GM18517 (cell line): ENCODE measurements around the gene SPDYE4.
"Not testable (repeated sequence)": the region's sequence is repeated elsewhere in the genome, so short reads cannot be mapped to it uniquely, and the experiment has no call there.

Source experiments
- ATAC-seq: cut with Tn5 transposase; IDR thresholded peaks from one replicate; pipeline ENCODE4 v1.9.1; 2021; ENCODE audit warnings: mild to moderate bottlenecking, moderate library complexity; ENCODE audit not compliant: unreplicated experiment

SPDYE4 gene, protein sequence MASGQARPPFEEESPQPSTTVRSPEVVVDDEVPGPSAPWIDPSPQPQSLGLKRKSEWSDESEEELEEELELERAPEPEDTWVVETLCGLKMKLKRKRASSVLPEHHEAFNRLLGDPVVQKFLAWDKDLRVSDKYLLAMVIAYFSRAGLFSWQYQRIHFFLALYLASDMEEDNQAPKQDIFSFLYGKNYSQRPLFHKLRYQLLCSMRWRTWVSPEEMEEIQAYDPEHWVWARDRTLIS

DNA sequence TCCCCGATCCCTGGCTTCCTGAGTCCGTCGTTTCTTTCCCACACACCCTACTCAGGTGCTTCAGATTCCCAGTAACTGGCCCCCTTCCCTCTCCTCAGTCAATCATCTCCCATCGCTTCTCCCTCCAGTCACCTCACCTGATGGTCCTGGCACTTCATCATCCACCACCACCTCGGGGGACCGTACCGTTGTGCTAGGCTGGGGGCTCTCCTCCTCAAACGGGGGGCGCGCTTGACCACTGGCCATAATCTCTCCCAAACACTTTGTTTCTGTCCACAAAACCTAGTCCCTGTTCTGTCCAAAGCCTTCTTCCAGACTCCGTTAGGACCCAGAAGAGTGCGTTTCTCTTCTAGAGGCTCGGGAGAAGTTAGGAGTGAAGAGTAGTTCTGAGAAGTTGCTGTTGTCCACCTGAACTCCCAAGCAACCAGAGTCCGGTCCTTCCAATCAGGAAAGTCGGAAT is at the start of gene SPDYE4:
SPDYE4 (minus strand) TSS at position 410 of the 460 bp plus-strand sequence; CDS start at position 246, 164 bp downstream.
- ATAC-seq, result no peak

DNA sequence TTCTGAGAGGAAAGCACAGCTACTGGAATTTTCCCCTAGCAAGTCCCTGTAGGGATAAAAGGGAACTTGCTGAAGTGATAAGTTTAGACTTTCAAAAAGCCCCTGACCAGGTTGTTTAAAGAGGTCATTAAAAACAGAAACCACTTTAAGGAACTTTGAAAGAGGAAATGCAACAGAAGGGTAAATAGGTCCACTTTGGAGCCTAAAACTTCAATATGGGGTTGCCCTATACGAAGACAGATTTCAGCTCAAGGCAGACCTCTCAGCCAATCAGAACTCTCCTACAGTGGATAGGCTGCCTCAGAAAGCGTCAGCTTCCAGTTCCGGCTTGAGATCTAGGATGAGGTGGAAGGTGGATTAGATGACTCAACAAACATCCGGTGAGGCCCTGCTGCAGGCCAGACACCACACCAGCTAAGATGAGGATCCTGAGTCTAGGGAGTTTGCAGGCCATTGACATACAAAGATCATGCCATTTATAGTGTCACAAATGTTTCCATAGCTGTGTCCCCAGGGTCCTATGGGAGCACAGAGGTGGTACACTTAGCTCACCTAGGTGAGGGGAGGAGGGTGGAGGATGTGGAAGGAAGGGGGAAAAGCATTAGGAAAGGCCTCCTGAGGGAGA is 48.7 kb upstream of the SPDYE4 start:
- ATAC-seq, result peak; percentile 89

DNA sequence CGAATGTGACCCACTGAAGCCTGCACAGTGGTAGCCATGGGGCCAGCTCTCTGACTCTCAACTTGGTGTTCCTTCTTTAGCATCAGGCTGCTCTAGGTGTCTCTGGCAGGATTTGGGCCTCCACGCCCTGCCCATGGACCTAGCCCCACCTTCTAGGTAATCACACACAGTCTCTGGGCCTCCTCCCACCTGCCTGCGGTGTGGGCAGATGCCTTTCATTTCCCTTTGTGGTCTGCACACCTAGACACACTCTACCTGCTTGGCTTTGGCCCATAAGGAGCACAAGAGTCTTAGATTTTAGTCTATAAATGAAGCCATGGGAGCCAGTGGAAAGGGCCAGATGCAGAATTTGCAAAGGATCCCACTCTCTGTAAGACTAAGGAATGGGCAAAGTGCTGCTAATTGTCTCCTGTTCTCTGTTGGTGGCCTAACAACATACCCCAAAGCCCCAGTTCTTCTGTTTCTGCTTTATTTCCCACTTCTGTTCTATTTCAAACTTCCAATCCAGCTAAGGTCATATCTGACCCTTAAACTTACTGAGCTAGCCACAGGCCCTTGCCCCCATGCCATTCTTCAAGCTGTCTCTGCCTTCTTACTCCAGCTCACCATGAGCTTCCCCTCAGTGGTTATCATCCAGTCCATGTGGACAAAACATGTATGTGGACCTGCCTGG is 48.0 kb upstream of the SPDYE4 start:
- ATAC-seq, result no peak

DNA sequence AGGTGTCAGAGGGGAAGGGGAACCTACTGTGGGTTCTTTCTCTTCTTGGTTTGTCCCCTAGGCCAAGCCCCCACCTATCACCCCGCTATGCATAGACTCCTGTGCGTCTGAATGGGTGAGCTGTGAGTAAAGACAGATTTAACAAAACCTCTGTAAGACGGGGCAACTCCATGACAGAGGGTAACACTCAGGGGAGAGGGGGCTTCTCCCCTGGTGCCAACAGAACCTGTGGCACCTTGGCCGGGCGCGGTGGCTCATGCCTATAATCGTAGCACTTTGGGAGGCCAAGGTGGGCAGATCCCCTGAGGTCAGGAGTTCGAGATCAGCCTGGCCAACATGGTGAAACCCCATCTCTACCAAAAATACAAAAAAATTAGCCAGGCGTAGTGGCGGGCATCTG is 47.0 kb upstream of the SPDYE4 start:
- ATAC-seq, result not testable (repeated sequence)

DNA sequence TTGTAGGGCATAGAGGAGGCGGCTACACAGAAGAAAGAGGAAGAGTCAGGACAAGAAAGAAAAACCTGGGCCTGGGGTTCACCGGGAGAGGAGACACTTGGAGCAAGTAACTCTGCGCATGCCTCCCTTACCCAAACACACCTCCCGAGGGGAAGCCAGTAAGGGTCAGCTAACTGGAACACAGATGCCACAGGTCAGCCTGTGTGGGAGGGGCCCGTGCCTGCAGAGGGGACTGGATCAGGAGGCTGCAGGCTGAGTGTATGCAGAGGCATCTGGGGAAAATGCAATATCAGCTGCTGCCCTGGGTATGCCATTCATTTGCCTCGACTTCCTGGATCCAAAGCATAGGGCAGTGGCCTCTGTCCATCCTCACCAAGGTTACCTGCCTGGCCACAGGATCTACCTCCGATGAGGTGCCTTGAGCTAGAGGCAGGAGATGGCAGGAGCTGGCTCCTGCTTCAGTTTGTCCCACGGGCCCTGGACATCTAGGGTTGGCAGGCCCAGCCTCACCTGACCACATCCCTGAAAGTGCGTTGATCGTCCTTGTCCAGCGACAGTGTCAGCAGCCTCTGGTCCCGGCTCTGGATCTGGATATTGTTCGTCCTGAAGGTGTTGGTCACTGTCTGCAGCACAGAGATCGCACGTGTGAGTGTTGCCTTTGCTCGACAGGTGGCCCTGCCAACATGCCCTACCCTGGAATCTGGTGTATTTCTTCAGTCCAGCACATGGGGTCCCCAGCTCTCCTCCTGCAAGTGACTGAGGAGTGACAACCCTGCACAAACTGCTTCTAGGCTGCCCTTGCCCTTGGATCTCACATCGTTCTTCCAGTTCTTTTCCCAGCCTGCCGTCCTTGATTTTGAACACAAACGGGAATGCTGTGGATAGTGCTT is 45.4 kb upstream of the SPDYE4 start:
- no peak for ATAC-seq

DNA sequence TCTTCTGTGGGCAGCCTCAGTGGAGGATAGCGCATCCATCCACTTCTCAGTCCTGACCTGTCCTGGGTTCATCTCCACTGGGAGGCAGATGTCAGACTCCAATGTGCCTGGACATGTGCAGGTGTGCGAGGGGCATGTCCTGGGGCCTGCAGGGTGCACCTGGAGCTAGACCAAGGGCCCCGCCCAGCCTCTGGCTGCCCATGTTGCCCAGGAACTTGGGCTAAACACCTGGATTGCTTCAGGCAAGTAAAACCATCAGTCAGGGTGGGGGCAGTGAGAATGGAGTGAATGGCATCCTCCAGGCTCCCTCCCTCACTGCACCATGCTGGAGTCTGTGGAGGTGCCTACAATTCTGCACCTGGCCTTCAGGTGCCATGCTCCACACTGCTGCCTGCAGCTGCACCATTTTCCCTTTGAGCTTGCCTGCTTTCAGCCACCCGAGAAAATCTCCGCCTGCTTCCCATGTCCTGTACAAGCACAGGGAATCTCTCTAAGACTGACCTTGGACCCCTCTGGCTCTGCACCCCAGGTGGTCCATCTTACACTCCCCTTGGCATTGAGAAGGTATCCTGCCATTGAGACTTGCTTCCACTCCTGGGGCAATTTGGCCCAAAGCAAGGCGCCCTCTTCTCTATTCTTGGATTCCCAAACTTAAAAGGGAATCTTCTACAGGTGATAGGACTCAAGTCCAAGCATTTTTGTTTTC is 42.9 kb upstream of the SPDYE4 start:
- ATAC-seq, result no peak

DNA sequence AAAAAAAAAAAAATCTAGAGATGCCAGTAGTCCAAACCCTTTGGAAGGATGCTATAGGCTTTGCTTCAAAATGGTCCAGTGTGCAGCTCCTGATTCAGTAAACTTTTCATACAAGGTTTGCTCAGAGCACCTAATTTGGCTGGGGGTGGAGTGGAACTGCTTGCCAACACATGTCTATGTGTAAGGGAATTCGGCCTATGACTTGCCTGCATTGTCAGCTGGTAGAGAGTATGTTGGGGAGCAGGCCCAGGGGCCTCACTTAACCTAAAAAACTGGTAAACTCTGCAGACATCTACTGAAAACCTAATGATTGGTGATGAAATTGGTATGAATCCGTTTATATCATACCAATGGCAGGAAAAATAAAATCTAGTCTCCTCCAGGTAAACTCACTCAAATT is 42.3 kb upstream of the SPDYE4 start:
- no peak for ATAC-seq

DNA sequence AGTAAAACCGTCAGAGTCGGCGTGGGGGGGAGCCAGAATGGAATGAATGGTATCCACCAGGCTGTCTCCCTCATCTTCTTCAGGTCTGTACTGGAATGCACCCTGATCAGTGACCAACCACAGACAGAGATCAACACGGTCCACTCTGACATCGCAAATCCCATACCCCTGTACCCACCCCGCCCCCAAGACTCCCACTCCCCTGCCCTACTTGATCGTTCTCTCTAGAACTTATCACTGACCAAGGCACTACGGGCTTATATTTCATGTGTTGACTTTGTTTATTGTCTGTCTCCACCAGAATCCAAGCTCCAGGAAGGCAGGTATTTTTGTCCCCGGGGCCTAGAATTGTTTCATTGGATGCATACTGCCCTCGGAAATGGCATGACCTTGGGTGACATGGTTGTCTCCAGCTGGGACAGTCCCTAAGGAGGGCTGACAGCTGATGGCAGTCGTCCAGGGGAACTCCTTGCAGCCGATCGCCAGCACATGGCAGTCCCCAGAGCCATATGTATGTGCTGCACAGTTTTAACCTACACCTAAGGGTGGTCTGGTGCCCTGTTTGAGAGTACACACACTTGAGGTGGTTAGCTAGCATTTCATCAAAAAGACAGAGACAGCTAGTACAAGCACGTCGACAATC is 41.3 kb upstream of the SPDYE4 start:
- ATAC-seq, result no peak

DNA sequence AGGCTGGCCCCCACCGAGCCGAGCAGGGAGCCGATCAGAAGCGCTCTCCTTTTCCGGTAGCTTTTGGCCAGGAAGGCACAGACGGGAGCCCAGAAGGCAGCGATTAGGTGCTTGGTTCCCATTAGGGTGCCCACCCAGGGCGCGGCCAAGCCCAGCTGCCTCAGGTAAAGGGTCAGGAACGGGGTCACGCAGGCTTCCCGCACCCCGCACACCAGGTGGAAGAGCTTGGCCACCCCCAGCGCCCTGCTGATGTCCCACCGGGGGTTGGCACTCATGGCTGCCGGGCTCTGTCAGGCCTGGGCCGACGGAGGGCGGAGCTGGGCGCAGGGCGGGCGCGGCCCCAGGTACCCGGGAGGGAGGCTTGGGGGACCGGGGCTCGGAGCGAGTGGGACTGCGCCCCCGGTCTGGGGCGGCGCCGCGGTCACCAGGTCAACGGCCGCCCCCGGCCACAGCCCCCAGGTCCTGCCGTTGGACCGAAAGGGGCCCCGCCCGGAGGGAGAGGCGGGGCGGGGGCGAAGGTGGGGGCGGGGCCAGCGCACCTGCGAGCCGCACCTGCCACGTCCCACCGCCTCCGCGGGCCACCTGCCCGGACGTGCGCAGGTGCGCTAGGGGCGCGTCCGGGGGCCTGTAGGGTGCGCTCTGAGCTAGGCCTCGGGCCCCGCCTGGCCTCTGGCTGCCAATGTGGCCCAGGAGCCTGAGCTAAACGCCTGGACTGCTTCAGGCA is 40.7 kb upstream of the SPDYE4 start, which contains the start of gene MFSD6L:
MFSD6L (minus strand) TSS at position 520 of the 724 bp plus-strand sequence; CDS start at position 275, 245 bp downstream.
- ATAC-seq, result no peak

DNA sequence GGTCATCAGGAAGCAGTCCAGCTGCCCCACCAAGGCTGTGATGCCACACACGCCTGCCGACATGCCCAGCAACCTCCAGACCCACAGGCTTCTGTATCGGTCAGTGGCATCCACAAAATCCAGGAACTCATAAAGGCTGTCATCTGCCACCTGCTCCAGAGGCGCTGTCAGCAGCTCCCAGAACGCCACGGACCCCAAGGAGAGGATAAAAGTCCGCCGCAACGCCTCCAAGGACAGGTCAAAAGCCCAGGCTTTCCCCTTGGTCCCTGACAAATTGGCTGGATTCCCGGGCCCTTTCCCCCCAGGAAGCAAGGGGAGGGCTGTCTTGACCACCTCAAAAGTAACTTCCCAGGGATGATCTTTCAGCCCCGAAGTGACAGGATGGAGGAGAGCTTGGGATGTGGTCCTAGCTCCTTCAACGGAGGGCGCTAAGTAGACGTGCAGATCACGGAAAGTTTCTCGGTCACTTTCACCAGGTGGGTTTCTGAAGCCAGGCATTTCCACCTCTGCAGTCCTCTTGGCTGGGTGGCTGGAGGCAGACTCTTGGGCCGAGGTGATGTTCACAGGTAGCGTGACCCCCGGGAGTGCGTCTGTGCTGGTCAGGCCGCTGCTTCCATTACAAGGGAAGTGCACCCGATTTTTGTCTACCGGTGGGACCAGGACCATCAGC is 40.0 kb upstream of the SPDYE4 start:
- ATAC-seq, result no peak

DNA sequence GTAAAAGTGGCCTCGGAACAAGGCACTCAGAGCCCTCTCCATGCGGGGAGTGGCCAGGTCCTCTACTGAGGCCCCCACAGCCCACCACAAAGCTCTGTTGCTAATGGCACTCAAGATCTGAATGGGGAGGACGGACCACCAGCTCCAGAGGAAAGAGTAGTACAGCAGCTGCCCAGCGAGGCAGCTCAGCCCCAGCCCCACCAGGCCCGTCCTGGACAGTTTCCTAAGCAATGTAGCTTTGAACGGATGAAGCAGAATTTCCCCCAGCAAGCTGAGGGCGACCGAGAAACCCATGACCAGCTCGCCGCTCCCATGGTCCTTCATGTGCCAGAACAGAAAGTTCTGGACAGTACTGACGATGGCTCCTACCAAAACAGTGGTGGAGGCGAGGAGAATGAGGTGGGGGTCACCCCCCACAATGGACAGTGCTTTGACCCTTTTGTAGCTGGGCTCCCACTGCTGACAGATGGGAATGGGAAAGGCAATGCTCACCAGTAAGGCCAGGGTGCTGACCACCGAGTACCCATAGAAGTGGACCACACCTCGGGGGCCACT is 39.4 kb upstream of the SPDYE4 start:
- no peak for ATAC-seq

DNA sequence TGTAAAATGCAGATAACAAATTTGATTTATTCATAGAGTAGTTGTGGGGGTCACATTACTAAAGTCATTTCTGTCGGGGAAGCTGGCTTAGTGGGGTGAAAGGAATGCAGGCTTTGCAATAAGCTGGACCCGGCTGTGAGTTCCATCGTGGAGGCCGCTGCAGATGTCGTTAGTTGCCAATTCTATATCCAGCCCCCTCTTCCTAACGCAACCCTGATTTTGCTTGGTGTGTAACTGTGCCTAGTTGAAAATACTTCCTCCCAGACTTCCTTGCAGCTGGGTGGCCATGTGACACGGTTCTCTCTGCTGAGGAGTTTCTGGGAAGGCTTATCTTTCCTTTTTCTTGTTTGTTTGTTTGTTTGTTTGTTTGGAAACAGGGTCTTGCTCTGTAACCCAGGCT is 36.3 kb upstream of the SPDYE4 start:
- ATAC-seq, result no peak

DNA sequence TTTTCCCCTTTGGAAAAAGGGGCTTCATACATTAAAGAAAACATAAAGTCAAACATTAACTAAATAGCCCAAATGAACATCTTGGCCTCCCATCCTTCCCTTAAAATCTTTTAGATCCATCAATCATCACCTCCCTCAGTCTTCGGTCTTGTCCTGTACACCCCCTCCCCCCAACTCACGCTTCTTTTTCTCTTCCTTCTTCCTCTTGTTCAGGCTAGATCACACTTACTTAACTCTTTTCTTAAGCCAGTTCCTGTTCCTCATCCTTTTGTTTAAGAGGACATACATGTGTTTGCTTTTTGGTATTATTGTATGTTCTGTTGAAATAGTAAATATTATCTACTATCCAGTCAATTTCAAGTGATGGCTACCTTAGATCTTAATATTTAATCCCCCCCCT is 35.3 kb upstream of the SPDYE4 start:
- no peak for ATAC-seq

DNA sequence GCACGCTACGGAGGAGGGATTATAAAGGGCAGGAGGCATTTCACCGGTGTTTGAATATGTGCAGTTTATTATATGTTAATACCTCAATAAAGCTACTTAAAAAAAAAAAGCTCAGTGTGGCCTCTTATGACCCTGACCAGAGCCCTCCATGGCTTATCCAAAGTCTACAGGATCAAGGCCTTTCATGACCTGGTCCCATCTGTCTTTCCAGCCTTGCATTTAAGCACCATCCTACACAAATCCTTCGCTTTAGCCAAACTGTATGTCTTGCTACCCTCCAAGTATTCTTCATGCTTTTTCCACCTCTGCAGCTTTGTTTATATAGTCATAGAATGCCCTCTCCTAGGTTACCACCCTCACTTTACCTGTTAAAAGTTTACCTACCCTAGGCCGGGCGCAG is 34.3 kb upstream of the SPDYE4 start:
- ATAC-seq, result no peak

DNA sequence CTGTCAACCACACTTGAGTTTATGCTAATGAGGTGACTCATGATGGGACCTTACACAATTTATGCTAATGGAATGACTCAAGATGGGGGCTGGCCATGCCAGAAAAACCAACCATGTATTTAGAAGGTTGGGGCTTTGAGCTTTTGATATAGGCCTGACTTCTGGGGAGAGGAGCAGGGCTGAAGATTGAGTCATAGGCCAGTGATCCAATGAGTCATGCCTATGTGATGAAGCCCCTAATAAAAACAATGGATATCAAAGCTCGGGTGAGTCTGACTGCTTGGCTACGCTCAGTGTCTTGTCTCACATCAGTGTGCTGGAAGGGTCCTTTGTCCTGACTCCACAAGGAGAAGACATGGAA is 33.5 kb upstream of the SPDYE4 start:
- no peak for ATAC-seq

DNA sequence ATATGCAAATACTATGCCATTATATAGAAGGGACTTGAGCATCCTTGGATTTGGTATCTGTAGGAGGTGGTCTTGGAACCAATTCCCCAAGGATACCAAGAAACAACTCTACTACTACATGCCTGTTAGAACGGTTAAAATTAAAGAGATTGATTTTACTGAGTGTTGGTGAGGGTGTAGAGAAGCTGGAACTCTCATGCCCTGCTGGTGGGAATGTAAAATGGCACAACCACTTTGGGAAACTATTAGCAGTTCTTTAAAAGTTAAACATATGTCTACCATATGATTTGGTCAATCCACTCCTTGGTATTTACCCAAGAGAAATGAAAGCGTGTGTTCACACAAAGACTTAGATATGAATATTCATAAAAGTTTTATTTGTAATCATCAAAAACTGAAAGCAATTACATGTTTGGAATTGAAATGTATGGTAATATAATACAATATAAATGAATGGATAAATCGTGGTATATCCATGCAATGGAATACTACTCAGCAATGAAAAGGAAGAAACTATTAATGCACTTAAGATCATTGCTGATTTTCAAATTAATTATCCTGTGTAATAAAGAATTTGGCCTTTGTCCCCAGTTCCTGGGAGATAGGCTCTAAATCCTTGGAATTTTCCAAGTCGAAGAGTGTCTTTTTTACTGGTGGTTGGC is 33.0 kb upstream of the SPDYE4 start:
- no peak for ATAC-seq

DNA sequence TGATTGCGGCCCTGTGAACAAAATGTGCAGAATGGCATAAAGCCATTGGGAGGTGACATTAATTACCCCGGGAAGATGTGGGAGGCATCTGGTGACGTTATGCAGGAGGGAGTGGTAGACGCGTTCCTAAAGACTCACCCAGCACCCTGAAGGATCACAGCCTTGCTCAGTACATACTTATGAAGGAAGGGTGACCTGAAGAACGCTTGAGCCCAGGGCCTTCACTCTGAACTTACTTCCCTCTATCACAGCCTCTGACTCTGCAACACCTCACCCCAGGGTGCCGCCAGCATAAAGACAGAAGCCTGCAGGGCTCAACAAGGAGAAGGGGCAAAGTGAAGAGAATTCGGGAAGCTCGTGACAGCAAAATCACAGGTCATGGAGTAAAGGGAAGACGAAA is 31.4 kb upstream of the SPDYE4 start:
- no peak for ATAC-seq

DNA sequence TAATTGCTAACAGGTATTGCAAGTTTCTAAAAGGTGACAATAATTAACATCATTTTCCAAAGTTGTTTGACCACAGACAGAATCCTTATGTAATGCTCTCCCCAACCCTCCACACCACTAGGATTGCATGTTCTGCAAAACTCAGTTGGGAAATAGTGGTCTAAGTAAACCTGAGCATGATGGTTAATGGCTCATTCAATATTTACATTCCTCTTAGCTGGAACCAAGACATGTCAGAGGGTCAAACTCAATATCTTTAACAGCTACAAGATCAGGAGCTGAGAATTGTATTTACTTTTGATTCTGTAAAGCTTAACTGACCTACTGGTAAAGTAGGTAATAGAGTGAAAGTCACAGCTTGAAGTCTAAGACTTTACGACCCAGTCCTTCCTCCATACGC is 30.7 kb upstream of the SPDYE4 start:
- no peak for ATAC-seq
